Mesodermal cell (in vitro differentiated cells): Measurements from ENCODE around the gene FRMPD4.

Source experiments
- H3K27ac ChIP-seq: 2 replicates; pipeline ENCODE4 v1.7.0; 2013; ENCODE audit warnings: mild to moderate bottlenecking, low read depth, low read length, moderate library complexity; ENCODE audit not compliant: severe bottlenecking
- H3K36me3 ChIP-seq: 2 replicates; pipeline ENCODE4 v1.7.1; 2013; ENCODE audit warnings: mild to moderate bottlenecking, low read length, moderate library complexity; ENCODE audit not compliant: control insufficient read depth, insufficient read depth
- H3K4me1 ChIP-seq: one replicate; pipeline ENCODE4 v1.7.1; 2013; ENCODE audit warnings: mild to moderate bottlenecking, low read length; ENCODE audit not compliant: insufficient read depth, control insufficient read depth, poor library complexity, severe bottlenecking
- H3K4me3 ChIP-seq: 2 replicates; pipeline ENCODE4 v1.7.0; 2013; ENCODE audit warnings: low read length, control low read depth, mild to moderate bottlenecking; ENCODE audit not compliant: insufficient read depth, poor library complexity, severe bottlenecking; ENCODE audit errors: extremely low read depth
- H3K9me3 ChIP-seq: 2 replicates; pipeline ENCODE4 v1.7.1; 2013; ENCODE audit warnings: mild to moderate bottlenecking, low read length, moderate library complexity; ENCODE audit not compliant: control insufficient read depth
- WGBS, 2 experiments: methylation state at CpG; one replicate each; pipeline ENCODE4 v1.1.5; 2013; ENCODE audit warnings: missing lambda C conversion rate in 2 of 2; ENCODE audit not compliant: insufficient coverage in 2 of 2; 5-methylcytosine and 5-hydroxymethylcytosine counted together

The FRMPD4 gene

DNA sequence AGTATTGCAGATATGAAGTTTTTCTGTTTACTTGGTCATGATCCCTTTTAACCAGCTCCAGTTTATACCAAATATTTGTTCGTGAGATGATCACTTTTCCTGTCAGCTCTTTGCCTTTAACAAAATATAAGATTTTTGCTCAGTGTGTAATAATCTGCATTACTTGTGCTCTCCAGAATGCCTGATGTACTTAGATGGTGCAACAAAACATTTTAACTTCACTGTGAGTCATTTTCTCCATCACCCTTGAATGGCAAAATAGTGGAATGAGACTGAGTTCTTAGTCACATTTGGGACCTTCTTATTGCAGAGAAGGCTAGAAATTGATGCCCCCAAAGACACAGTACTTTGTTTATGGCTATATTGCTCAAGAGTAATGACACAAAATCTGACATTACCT is 252.0 kb downstream of the FRMPD4 start:
- no peak overlapping the region for H3K4me3 ChIP-seq
- no peak overlapping the region for H3K27ac ChIP-seq
- no CpG with 5 or more reads among the region's 1 CpG for WGBS, 2 experiments
- H3K9me3 ChIP-seq = no peaks in the 10 kb centered on the region
- no peaks in the 10 kb centered on the region for H3K36me3 ChIP-seq
- H3K4me1 ChIP-seq = no peaks in the 10 kb centered on the region

GRCh38 chrX:12396584-12396983 is 258.3 kb downstream of the FRMPD4 start:
- Histone ChIP-seq H3K27ac (no peak overlapping the region), H3K9me3 (no peaks in the 10 kb centered on the region), H3K4me3 (no peak overlapping the region), H3K4me1 (no peaks in the 10 kb centered on the region), H3K36me3 (no peaks in the 10 kb centered on the region)

- WGBS, 2 experiments = 80% methylated on average over 1 of the region's 4 CpGs; no CpG with 5 or more reads in 1 of the 2 experiments
- no peaks in the 10 kb centered on the region for H3K4me1 ChIP-seq
- no peaks in the 10 kb centered on the region for H3K36me3 ChIP-seq
- H3K9me3 ChIP-seq = no peaks in the 10 kb centered on the region
- H3K27ac ChIP-seq = no peak overlapping the region
- H3K4me3 ChIP-seq = no peak overlapping the region
Measured at GRCh38 chrX:12400218-12400617, 261.9 kb downstream of the FRMPD4 start.

GRCh38 chrX:12401252-12401651 is 263.0 kb downstream of the FRMPD4 start:
- no peak overlapping the region for H3K4me3 ChIP-seq
- H3K36me3 ChIP-seq = no peaks in the 10 kb centered on the region
- no CpG with 5 or more reads among the region's 1 CpG for WGBS, 2 experiments
- no peak overlapping the region for H3K27ac ChIP-seq
- no peaks in the 10 kb centered on the region for H3K4me1 ChIP-seq
- H3K9me3 ChIP-seq = no peaks in the 10 kb centered on the region

GRCh38 chrX:12403474-12404082 is 265.3 kb downstream of the FRMPD4 start:
- no peak overlapping the region for H3K27ac ChIP-seq
- H3K4me1 ChIP-seq = no peaks in the 10 kb centered on the region
- H3K9me3 ChIP-seq = no peaks in the 10 kb centered on the region
- H3K4me3 ChIP-seq = no peak overlapping the region
- H3K36me3 ChIP-seq = no peaks in the 10 kb centered on the region
- WGBS, 2 experiments = no CpG with 5 or more reads among the region's 3 CpGs

GRCh38 chrX:12405306-12405705 is 267.0 kb downstream of the FRMPD4 start:
- WGBS, 2 experiments = no CpG with 5 or more reads among the region's 2 CpGs
- Histone ChIP-seq H3K27ac (no peak overlapping the region), H3K4me3 (no peak overlapping the region), H3K9me3 (no peaks in the 10 kb centered on the region), H3K36me3 (no peaks in the 10 kb centered on the region), H3K4me1 (no peaks in the 10 kb centered on the region)

DNA sequence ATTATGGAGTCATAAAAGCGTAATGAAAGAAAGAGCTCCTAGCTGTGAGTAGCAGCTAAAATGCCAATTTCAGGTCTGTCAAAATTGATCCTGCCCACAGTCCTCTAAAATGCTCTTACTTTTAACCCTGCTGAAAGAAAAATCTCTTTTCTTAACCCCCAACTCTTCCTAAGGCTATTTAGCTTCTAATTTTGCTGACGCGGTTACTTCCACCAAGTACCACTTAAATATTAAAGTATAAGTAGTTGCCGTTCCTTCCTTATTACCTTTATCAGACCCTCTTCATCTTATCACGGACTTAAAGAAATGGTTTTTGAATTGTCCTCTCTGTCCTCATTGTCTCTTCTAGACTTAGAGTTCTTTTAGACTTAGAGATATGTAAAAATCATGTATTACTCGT is 272.2 kb downstream of the FRMPD4 start:
- Histone ChIP-seq H3K9me3 (no peaks in the 10 kb centered on the region), H3K27ac (no peak overlapping the region), H3K4me1 (no peaks in the 10 kb centered on the region), H3K36me3 (no peaks in the 10 kb centered on the region), H3K4me3 (no peak overlapping the region)
- no CpG with 5 or more reads among the region's 6 CpGs for WGBS, 2 experiments

GRCh38 chrX:12411831-12412230 is 273.6 kb downstream of the FRMPD4 start:
- Histone ChIP-seq H3K4me1 (no peaks in the 10 kb centered on the region), H3K27ac (no peak overlapping the region), H3K36me3 (no peaks in the 10 kb centered on the region), H3K4me3 (no peak overlapping the region), H3K9me3 (no peaks in the 10 kb centered on the region)
- WGBS, 2 experiments = no CpG with 5 or more reads among the region's 1 CpG

DNA sequence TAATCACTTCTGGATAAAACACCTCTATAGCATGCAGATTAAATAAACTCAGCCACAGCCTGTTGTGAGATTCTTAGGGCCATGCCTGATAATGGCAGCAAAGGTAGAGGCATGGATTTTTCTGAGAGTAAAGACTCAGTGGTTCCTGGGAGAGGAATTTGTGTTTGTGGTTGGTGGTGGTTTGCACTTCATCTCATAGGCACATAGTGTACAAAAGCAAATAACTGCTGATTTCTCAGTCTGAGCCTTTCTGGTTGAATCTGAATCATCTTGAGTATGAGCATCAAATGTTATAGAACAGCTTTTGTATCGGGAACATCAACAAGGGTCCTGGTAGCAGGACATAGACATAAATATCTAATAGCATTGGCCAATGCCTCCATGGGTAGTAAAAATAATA is 274.3 kb downstream of the FRMPD4 start:
- no peaks in the 10 kb centered on the region for H3K36me3 ChIP-seq
- no CpG with 5 or more reads among the region's 1 CpG for WGBS, 2 experiments
- no peak overlapping the region for H3K27ac ChIP-seq
- no peaks in the 10 kb centered on the region for H3K4me1 ChIP-seq
- no peak overlapping the region for H3K4me3 ChIP-seq
- no peaks in the 10 kb centered on the region for H3K9me3 ChIP-seq

GRCh38 chrX:12419591-12419990 is 281.3 kb downstream of the FRMPD4 start:
- Histone ChIP-seq H3K36me3 (no peaks in the 10 kb centered on the region), H3K4me3 (no peak overlapping the region), H3K4me1 (no peaks in the 10 kb centered on the region), H3K27ac (no peak overlapping the region), H3K9me3 (no peaks in the 10 kb centered on the region)
- WGBS, 2 experiments = 73 to 79% methylated on average over 3 to 4 of the region's 4 CpGs

DNA sequence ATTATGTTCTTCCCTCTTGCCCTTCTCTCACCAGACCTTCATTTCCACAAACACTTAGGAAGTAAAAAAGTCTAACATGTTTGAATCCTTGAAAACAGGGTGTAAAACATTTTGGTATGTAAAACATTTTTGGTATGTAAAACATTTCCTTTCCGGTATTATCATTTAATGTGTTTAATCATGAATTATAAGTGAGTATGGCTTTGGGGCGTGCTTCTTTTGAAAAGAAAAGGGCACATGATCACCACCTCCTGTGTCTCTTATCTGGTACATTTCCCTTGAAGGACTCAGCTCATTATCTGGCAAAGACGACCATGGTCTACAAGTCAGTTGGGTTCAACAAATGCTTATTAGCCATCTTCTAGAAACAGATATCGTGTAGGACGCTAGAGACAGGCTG is 283.6 kb downstream of the FRMPD4 start:
- 100% methylated on average over 1 of the region's 5 CpGs; no CpG with 5 or more reads in 1 of the 2 experiments for WGBS, 2 experiments

More for the DNA sequence above, 283.6 kb downstream of the FRMPD4 start:
- Histone ChIP-seq H3K27ac (no peak overlapping the region), H3K4me1 (no peaks in the 10 kb centered on the region), H3K4me3 (no peak overlapping the region), H3K9me3 (no peaks in the 10 kb centered on the region), H3K36me3 (no peaks in the 10 kb centered on the region)
